Measurements from ENCODE around the gene ISLR.

DNA sequence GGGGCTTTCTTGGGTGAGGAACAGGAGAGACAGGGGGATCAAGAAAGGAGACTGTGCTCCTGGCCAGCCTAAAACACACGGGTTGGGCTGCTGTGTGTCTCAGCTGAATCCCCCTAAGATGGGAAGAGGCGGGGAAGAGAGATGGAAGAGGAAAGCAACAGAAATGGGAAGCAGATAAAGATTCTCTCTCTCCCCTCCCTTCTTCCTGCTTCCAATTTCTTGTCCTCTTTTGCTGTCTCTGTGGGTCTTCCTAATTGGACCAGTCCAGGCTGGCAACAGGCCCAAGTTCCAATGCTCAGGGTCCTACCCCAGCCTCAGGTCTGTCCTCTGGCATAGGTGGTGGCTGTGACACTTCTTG, 36.0 kb upstream of the ISLR start:
- TF ChIP-seq, protein P1, sequence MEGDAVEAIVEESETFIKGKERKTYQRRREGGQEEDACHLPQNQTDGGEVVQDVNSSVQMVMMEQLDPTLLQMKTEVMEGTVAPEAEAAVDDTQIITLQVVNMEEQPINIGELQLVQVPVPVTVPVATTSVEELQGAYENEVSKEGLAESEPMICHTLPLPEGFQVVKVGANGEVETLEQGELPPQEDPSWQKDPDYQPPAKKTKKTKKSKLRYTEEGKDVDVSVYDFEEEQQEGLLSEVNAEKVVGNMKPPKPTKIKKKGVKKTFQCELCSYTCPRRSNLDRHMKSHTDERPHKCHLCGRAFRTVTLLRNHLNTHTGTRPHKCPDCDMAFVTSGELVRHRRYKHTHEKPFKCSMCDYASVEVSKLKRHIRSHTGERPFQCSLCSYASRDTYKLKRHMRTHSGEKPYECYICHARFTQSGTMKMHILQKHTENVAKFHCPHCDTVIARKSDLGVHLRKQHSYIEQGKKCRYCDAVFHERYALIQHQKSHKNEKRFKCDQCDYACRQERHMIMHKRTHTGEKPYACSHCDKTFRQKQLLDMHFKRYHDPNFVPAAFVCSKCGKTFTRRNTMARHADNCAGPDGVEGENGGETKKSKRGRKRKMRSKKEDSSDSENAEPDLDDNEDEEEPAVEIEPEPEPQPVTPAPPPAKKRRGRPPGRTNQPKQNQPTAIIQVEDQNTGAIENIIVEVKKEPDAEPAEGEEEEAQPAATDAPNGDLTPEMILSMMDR (IDR thresholded peaks at IDR 0.05; ENCODE audit: poor library complexity) = no peak
- TF ChIP-seq EZH2 (IDR thresholded peaks at IDR 0.05; ENCODE audit: borderline replicate concordance) (no peak), EZH2phosphoT487 (IDR thresholded peaks at IDR 0.05; ENCODE audit: low read depth, severe bottlenecking, unreplicated experiment) (no peak)
